B cell (primary cell): ENCODE measurements around the gene ARID1A.

Experiments used
- CTCF ChIP-seq: fragments of 200-600 bp; IDR thresholded peaks from one replicate; pipeline ENCODE4 v1.8.0; 2022; ENCODE audit warnings: antibody characterized with exemption, mild to moderate bottlenecking
- EZH2 ChIP-seq: IDR thresholded peaks from 2 replicates; pipeline ENCODE4 v1.6.1; 2012; ENCODE audit warnings: borderline replicate concordance, low read depth, mild to moderate bottlenecking, moderate library complexity, low read length; ENCODE audit not compliant: insufficient read depth, poor library complexity, severe bottlenecking

GRCh38 chr1:26831059-26831458 is 135.2 kb downstream of the ARID1A start:
- TF ChIP-seq CTCF (no peak), EZH2 (no peak)
